ENCODE data around the gene DNAH8. TPM values are rescaled to one million over a fixed set of nuclear protein-coding genes. Genes with fewer than 3 reads are reported as not detected.

DNAH8 gene
- total RNA-seq, 1 experiment from 2014 or later: not detected

- no TSS peak for BruUV-seq (replicated peaks)
- RAD21 ChIA-PET (ENCODE audit: low non-redundant PET in 1 of 2, low total read pairs in 2 of 2, uncharacterized antibody in 2 of 2, unreplicated experiment in 2 of 2): interaction anchor here in 1 of 2 experiments (0.6 kb wide), 1 partner anchor 341 kb away, joined by 3 read pairs; no protein-coding TSS in a partner anchor
- intact Hi-C loops (cut with micrococcal nuclease): no loop called here
- Histone ChIP-seq H3K4me2 (ENCODE audit: low read length) (no peak overlapping the region), H2AFZ (ENCODE audit: low read depth, low read length, poor library complexity, severe bottlenecking) (no peak overlapping the region), H3K36me3 (ENCODE audit: control insufficient read depth in 1 of 2, insufficient read depth in 2 of 2, low read length in 2 of 2) (no peaks in the 10 kb centered on the region), H3K9me2 (ENCODE audit: insufficient read depth) (no peaks in the 10 kb centered on the region), H4K20me1 (ENCODE audit: insufficient read depth) (no peaks in the 10 kb centered on the region), H3K79me2 (ENCODE audit: insufficient read depth, low read length) (no peaks in the 10 kb centered on the region), H3K9me3 (ENCODE audit: control insufficient read depth in 1 of 2, insufficient read depth in 1 of 2, low read depth in 1 of 2, low read length in 2 of 2) (no peaks in the 10 kb centered on the region), H3K4me3 (replicated peaks in 1 of 2; ENCODE audit: low read depth in 1 of 2, low read length in 2 of 2) (no peak overlapping the region), H3K9ac (ENCODE audit: low read length) (no peak overlapping the region), H3K4me1 (ENCODE audit: control insufficient read depth in 1 of 2, insufficient read depth in 2 of 2, low read length in 2 of 2) (no peaks in the 10 kb centered on the region), H3K27ac (ENCODE audit: low read depth, low read length) (no peak overlapping the region), H3K27me3 (ENCODE audit: insufficient read depth, low read length) (peaks cover 56% of the 10 kb centered on the region)
- no peak for ATAC-seq
- CTCF ChIA-PET: interaction anchor here (1.5 kb wide), 1 partner anchor 67 kb away, joined by 4 read pairs; no protein-coding TSS in a partner anchor
- POLR2A ChIA-PET: no interaction called here
- no peak for DNase-seq (ENCODE audit: low read depth, low spot score)
- no peak for TF ChIP-seq TCF7L2 (IDR thresholded peaks at IDR 0.05; ENCODE audit: borderline replicate concordance, extremely low read depth, insufficient read depth, insufficient read length)
- TF ChIP-seq EZH2 (IDR thresholded peaks at IDR 0.05): no peak
- TF ChIP-seq SP1 (IDR thresholded peaks at IDR 0.05; ENCODE audit: low read depth): no peak
- no peak for TF ChIP-seq CBX3 (IDR thresholded peaks at IDR 0.05; ENCODE audit: low read depth)
- no peak for TF ChIP-seq EGR1 (IDR thresholded peaks at IDR 0.05; ENCODE audit: low read depth)
- TF ChIP-seq RAD21 (IDR thresholded peaks at IDR 0.05; ENCODE audit: low read depth): no peak
Observed at GRCh38 chr6:38805692-38806091, 90.6 kb downstream of the DNAH8 start.

GRCh38 chr6:38806271-38806670, 91.2 kb downstream of the DNAH8 start:
- DNase-seq (ENCODE audit: low read depth, low spot score) (no peak), ATAC-seq (peak; percentile 47; the same call in 1 of the 2 replicates)
- POLR2A ChIA-PET: no interaction called here
- H3K9me2 ChIP-seq (ENCODE audit: insufficient read depth): no peaks in the 10 kb centered on the region
- intact Hi-C loops (cut with micrococcal nuclease): no loop called here
- no peaks in the 10 kb centered on the region for H4K20me1 ChIP-seq (ENCODE audit: insufficient read depth)
- no peaks in the 10 kb centered on the region for H3K9me3 ChIP-seq (ENCODE audit: control insufficient read depth in 1 of 2, insufficient read depth in 1 of 2, low read depth in 1 of 2, low read length in 2 of 2)
- no TSS peak for BruUV-seq (replicated peaks)
- no peak overlapping the region for H3K4me2 ChIP-seq (ENCODE audit: low read length)
- RAD21 ChIA-PET (ENCODE audit: low non-redundant PET in 1 of 2, low total read pairs in 2 of 2, uncharacterized antibody in 2 of 2, unreplicated experiment in 2 of 2): no interaction called here
- peaks cover 61% of the 10 kb centered on the region for H3K27me3 ChIP-seq (ENCODE audit: insufficient read depth, low read length)
- no peaks in the 10 kb centered on the region for H3K36me3 ChIP-seq (ENCODE audit: control insufficient read depth in 1 of 2, insufficient read depth in 2 of 2, low read length in 2 of 2)
- H3K27ac ChIP-seq (ENCODE audit: low read depth, low read length): no peak overlapping the region
- CTCF ChIA-PET: interaction anchor here (1.5 kb wide), 1 partner anchor 66 kb away, joined by 4 read pairs; no protein-coding TSS in a partner anchor
- no peak overlapping the region for H2AFZ ChIP-seq (ENCODE audit: low read depth, low read length, poor library complexity, severe bottlenecking)
- no peaks in the 10 kb centered on the region for H3K4me1 ChIP-seq (ENCODE audit: control insufficient read depth in 1 of 2, insufficient read depth in 2 of 2, low read length in 2 of 2)
- H3K4me3 ChIP-seq (replicated peaks in 1 of 2; ENCODE audit: low read depth in 1 of 2, low read length in 2 of 2): no peak overlapping the region
- no peaks in the 10 kb centered on the region for H3K79me2 ChIP-seq (ENCODE audit: insufficient read depth, low read length)
- H3K9ac ChIP-seq (ENCODE audit: low read length): no peak overlapping the region
- TF ChIP-seq CTCF (IDR thresholded peaks at IDR 0.05 in 2 of 3, conservative IDR thresholded peaks at IDR 0.05 in 1 of 3; ENCODE audit: borderline replicate concordance in 1 of 3, insufficient read depth in 1 of 3, low read depth in 2 of 3, low read length in 2 of 3): no peak
- TF ChIP-seq CBX3 (IDR thresholded peaks at IDR 0.05; ENCODE audit: low read depth): no peak
- TF ChIP-seq SIN3A (IDR thresholded peaks at IDR 0.05; ENCODE audit: low read depth): no peak
- no peak for TF ChIP-seq POLR2AphosphoS5 (IDR thresholded peaks at IDR 0.05; ENCODE audit: low read depth, low read length)
- no peak for TF ChIP-seq REST (IDR thresholded peaks at IDR 0.05; ENCODE audit: low read depth)
- no peak for TF ChIP-seq RAD21 (IDR thresholded peaks at IDR 0.05; ENCODE audit: low read depth)
- no peak for TF ChIP-seq ELF1 (IDR thresholded peaks at IDR 0.05; ENCODE audit: borderline replicate concordance, low read depth)
- TF ChIP-seq SP1 (IDR thresholded peaks at IDR 0.05; ENCODE audit: low read depth): no peak
- no peak for TF ChIP-seq EGR1 (IDR thresholded peaks at IDR 0.05; ENCODE audit: low read depth)
- TF ChIP-seq EZH2 (IDR thresholded peaks at IDR 0.05): no peak
- no peak for TF ChIP-seq SRF (IDR thresholded peaks at IDR 0.05; ENCODE audit: low read depth)
- no peak for TF ChIP-seq POLR2A (IDR thresholded peaks at IDR 0.05; ENCODE audit: borderline replicate concordance, extremely low read depth, insufficient read depth, insufficient read length)
- TF ChIP-seq EZH2phosphoT487 (IDR thresholded peaks at IDR 0.05; ENCODE audit: borderline replicate concordance): no peak
- TF ChIP-seq MAX (IDR thresholded peaks at IDR 0.05): no peak
- no peak for TF ChIP-seq TCF7L2 (IDR thresholded peaks at IDR 0.05; ENCODE audit: borderline replicate concordance, extremely low read depth, insufficient read depth, insufficient read length)
